Thymus (tissue), 14 donors: ENCODE measurements around the gene ACTN1. TPM values are rescaled to one million over a fixed set of nuclear protein-coding genes. Genes with fewer than 3 reads are reported as not detected.
"Not testable (repeated sequence)": the region's sequence is repeated elsewhere in the genome, so short reads cannot be mapped to it uniquely, and the experiment has no call there.

Source experiments
- DNase-seq, 9 donors: peaks; one replicate each; pipeline ENCODE4 v3.0.0-alpha.2; 2013; ENCODE audit warnings: low spot score in 9 of 9, low read depth in 6 of 9, missing footprints in 1 of 9
- H3K27ac ChIP-seq, 2 donors: one replicate each; pipeline ENCODE4 v1.5.1; 2013; ENCODE audit warnings: control low read depth in 1 of 2, low read depth in 1 of 2, low read length in 1 of 2, mild to moderate bottlenecking in 1 of 2, moderate library complexity in 1 of 2
- H3K27me3 ChIP-seq, 2 donors: one replicate each; pipeline ENCODE4 v1.5.1; 2013; ENCODE audit warnings: low read length in 1 of 2; ENCODE audit not compliant: control insufficient read depth in 2 of 2, insufficient read depth in 1 of 2
- H3K36me3 ChIP-seq, 2 donors: one replicate each; pipeline ENCODE4 v1.5.1; 2013; ENCODE audit warnings: low read length in 1 of 2, mild to moderate bottlenecking in 1 of 2, moderate library complexity in 1 of 2; ENCODE audit not compliant: control insufficient read depth in 2 of 2, insufficient read depth in 2 of 2
- H3K4me1 ChIP-seq, 2 donors: one replicate each; pipeline ENCODE4 v1.5.1; 2013; ENCODE audit warnings: low read length in 2 of 2; ENCODE audit not compliant: control insufficient read depth in 2 of 2, insufficient read depth in 2 of 2
- H3K4me3 ChIP-seq, 2 donors: one replicate each; pipeline ENCODE4 v1.5.1; 2013; ENCODE audit warnings: low read length in 2 of 2, control low read depth in 1 of 2, mild to moderate bottlenecking in 1 of 2
- H3K9me3 ChIP-seq, 2 donors: one replicate each; pipeline ENCODE4 v1.5.1; 2013; ENCODE audit warnings: low read length in 1 of 2, mild to moderate bottlenecking in 1 of 2; ENCODE audit not compliant: control insufficient read depth in 2 of 2, insufficient read depth in 1 of 2
- WGBS: extraction: QIAGEN DNeasy Blood & Tissue Kit; methylation state at CpG from one replicate; pipeline ENCODE4 v1.1.7; 2013; 5-methylcytosine and 5-hydroxymethylcytosine counted together
- long read RNA-seq, 10 donors: transcript quantifications; one replicate each; lab custom pipeline, GENCODE V29; 2026
- polyA plus RNA-seq: library from polyadenylated mRNA; stranded (reverse); fragments of 200-250 nt; gene quantifications from one replicate; pipeline ENCODE4 v1.2.3, GENCODE V29; 2013
- total RNA-seq: library from RNA; stranded (reverse); fragments of 120-200 nt; gene quantifications from one replicate; pipeline ENCODE4 v1.2.4, GENCODE V29; 2013
- donor health status: healthy.

The ACTN1 gene
- 21.6 TPM for total RNA-seq
- polyA plus RNA-seq, result 59.3 TPM
- long read RNA-seq, donor 1, result 0 reads
- long read RNA-seq, donor 2, result 0 reads
- long read RNA-seq, donor 3, transcript ACTN1-201 (21 exons, 3,779 nt), result major isoform, 5 of 7 reads
- long read RNA-seq, donor 3, partial matches to known transcripts, result 0 of 7 reads
- long read RNA-seq, donor 3, other reads (novel, unspliced or antisense), result 0 of 7 reads
- long read RNA-seq, donor 4, partial matches to known transcripts, result 0 of 7 reads
- long read RNA-seq, donor 4, other reads (novel, unspliced or antisense), result 0 of 7 reads
- long read RNA-seq, donor 5, transcript ACTN1-201 (21 exons, 3,779 nt), result major isoform, 7 of 13 reads
- long read RNA-seq, donor 5, transcript ACTN1-211 (2 exons, 2,636 nt), result minor isoform, 6 of 13 reads
- long read RNA-seq, donor 5, partial matches to known transcripts, result 0 of 13 reads
- long read RNA-seq, donor 5, other reads (novel, unspliced or antisense), result 0 of 13 reads
- long read RNA-seq, donor 6, transcript ACTN1-201 (21 exons, 3,779 nt), result major isoform, 6 of 20 reads
- long read RNA-seq, donor 6, partial matches to known transcripts, result 13 of 20 reads
- long read RNA-seq, donor 6, other reads (novel, unspliced or antisense), result 0 of 20 reads
- long read RNA-seq, donor 7, partial matches to known transcripts, result 0 of 7 reads
- long read RNA-seq, donor 7, other reads (novel, unspliced or antisense), result 0 of 7 reads
- long read RNA-seq, donor 8, transcript ACTN1-201 (21 exons, 3,779 nt), result major isoform, 6 of 7 reads
- long read RNA-seq, donor 8, partial matches to known transcripts, result 0 of 7 reads
- long read RNA-seq, donor 8, other reads (novel, unspliced or antisense), result 0 of 7 reads
- long read RNA-seq, donor 9, partial matches to known transcripts, result 0 of 5 reads
- long read RNA-seq, donor 9, other reads (novel, unspliced or antisense), result 0 of 5 reads
- long read RNA-seq, donor 10, transcript ACTN1-201 (21 exons, 3,779 nt), result major isoform, 5 of 8 reads
- long read RNA-seq, donor 10, partial matches to known transcripts, result 0 of 8 reads
- long read RNA-seq, donor 10, other reads (novel, unspliced or antisense), result 0 of 8 reads

- under 1% methylated on average over 68 of the region's 68 CpGs for WGBS
- DNase-seq, result peak in 3 of 9 donors; percentile 40 to 68 (median 43)
- Histone ChIP-seq H3K4me1 (peaks cover 16 to 40% of the 10 kb centered on the region in 2 donors), H3K4me3 (peak within 1 kb of the TSS; percentile 71 to 80), H3K27ac (peak within 1 kb of the TSS; percentile 71 to 91), H3K36me3 (peaks cover 0 to 3% of the 10 kb centered on the region in 2 donors), H3K9me3 (no peaks in the 10 kb centered on the region), H3K27me3 (peaks cover 14 to 50% of the 10 kb centered on the region in 2 donors)
Measured at GRCh38 chr14:68979021-68979721, at the start of gene ACTN1. TSS of gene ACTN1 (minus strand) at chr14:68979302. CDS start at chr14:68979056, 246 bp downstream.

- WGBS, result 53% methylated on average over 1 of the region's 1 CpG
- Histone ChIP-seq H3K27ac (no peak overlapping the region), H3K4me1 (no peaks in the 10 kb centered on the region), H3K9me3 (no peaks in the 10 kb centered on the region), H3K4me3 (no peak overlapping the region), H3K36me3 (no peaks in the 10 kb centered on the region), H3K27me3 (no peaks in the 10 kb centered on the region)
- no peak for DNase-seq
Measured at GRCh38 chr14:69027242-69027913, 48.3 kb upstream of the ACTN1 start.

GRCh38 chr14:69023035-69023434 is 43.9 kb upstream of the ACTN1 start:
- no peaks in the 10 kb centered on the region for H3K36me3 ChIP-seq
- no peaks in the 10 kb centered on the region for H3K9me3 ChIP-seq
- no peaks in the 10 kb centered on the region for H3K4me1 ChIP-seq
- no peak overlapping the region for H3K27ac ChIP-seq
- H3K27me3 ChIP-seq, result no peaks in the 10 kb centered on the region
- WGBS, result 99% methylated on average over 4 of the region's 4 CpGs
- DNase-seq, result no peak
- no peak overlapping the region for H3K4me3 ChIP-seq

- not testable (repeated sequence) for H3K9me3 ChIP-seq, H3K4me1 ChIP-seq, H3K36me3 ChIP-seq, H3K27ac ChIP-seq, H3K4me3 ChIP-seq, DNase-seq, H3K27me3 ChIP-seq
- 92% methylated on average over 8 of the region's 8 CpGs for WGBS
Measured at GRCh38 chr14:69022093-69022492, 43.0 kb upstream of the ACTN1 start.

GRCh38 chr14:69017706-69018105 is 38.6 kb upstream of the ACTN1 start:
- H3K4me3 ChIP-seq, result no peak overlapping the region
- no peak overlapping the region for H3K27ac ChIP-seq
- no peaks in the 10 kb centered on the region for H3K4me1 ChIP-seq
- H3K9me3 ChIP-seq, result no peaks in the 10 kb centered on the region
- 95% methylated on average over 4 of the region's 4 CpGs for WGBS
- DNase-seq, result no peak
- no peaks in the 10 kb centered on the region for H3K36me3 ChIP-seq
- no peaks in the 10 kb centered on the region for H3K27me3 ChIP-seq

DNA sequence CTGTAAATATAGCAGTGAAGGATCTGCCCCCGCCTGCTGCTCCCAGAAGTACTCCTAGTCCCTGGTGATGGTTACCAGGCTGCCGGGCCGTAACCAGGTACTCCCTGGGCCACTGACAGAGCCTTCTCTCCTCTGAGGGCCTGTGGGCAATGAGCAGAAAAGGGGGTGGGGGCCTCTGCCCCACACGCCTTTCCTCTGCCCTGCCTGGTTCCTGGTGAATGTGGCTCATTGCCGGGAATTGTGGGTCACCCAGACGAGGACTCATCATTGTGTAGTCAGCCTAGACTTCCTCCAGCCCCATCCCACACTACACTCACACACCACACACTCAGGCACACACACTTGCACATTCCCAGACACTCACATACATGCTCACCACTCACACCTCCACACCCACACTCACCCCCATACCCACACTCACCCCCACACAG is 35.7 kb upstream of the ACTN1 start:
- Histone ChIP-seq H3K9me3 (no peaks in the 10 kb centered on the region), H3K36me3 (no peaks in the 10 kb centered on the region), H3K4me1 (no peaks in the 10 kb centered on the region), H3K27me3 (no peaks in the 10 kb centered on the region), H3K4me3 (no peak overlapping the region), H3K27ac (no peak overlapping the region)
- DNase-seq, result no peak
- WGBS, result 94% methylated on average over 6 of the region's 6 CpGs

GRCh38 chr14:69013943-69014782 is 35.1 kb upstream of the ACTN1 start:
- H3K4me3 ChIP-seq, result no peak overlapping the region
- DNase-seq, result no peak
- WGBS, result 80% methylated on average over 12 of the region's 12 CpGs
- no peaks in the 10 kb centered on the region for H3K9me3 ChIP-seq
- H3K27ac ChIP-seq, result no peak overlapping the region
- H3K4me1 ChIP-seq, result no peaks in the 10 kb centered on the region
- no peaks in the 10 kb centered on the region for H3K36me3 ChIP-seq
- no peaks in the 10 kb centered on the region for H3K27me3 ChIP-seq
